GM21423 (cell line): ENCODE results near the gene NMUR1.

Experiments
- ATAC-seq: cut with Tn5 transposase; IDR thresholded peaks from one replicate; pipeline ENCODE4 v1.9.1; 2021; ENCODE audit warnings: mild to moderate bottlenecking, moderate library complexity; ENCODE audit not compliant: unreplicated experiment

The NMUR1 gene

GRCh38 chr2:231554327-231554726 is 24.1 kb upstream of the NMUR1 start:
- no peak for ATAC-seq

- ATAC-seq: no peak
These were observed 22.5 kb upstream of the NMUR1 start for GRCh38 chr2:231552752-231553151.

GRCh38 chr2:231549446-231550239 is 19.4 kb upstream of the NMUR1 start:
- no peak for ATAC-seq

GRCh38 chr2:231548752-231549151 is 18.5 kb upstream of the NMUR1 start:
- ATAC-seq: no peak

GRCh38 chr2:231547315-231548110 is 17.3 kb upstream of the NMUR1 start:
- ATAC-seq: no peak

GRCh38 chr2:231546014-231546715 is 15.9 kb upstream of the NMUR1 start:
- ATAC-seq: no peak

- ATAC-seq: peak; percentile 98
These were observed 15.1 kb upstream of the NMUR1 start for GRCh38 chr2:231545105-231545902.

- ATAC-seq: no peak
These were observed 11.9 kb upstream of the NMUR1 start for GRCh38 chr2:231542136-231542535.

GRCh38 chr2:231541645-231542044 is 11.4 kb upstream of the NMUR1 start:
- no peak for ATAC-seq

GRCh38 chr2:231539991-231540390 is 9.7 kb upstream of the NMUR1 start:
- no peak for ATAC-seq

- no peak for ATAC-seq
These were observed 5.7 kb upstream of the NMUR1 start for GRCh38 chr2:231535961-231536360.

- no peak for ATAC-seq
These were observed 3.5 kb upstream of the NMUR1 start for GRCh38 chr2:231533777-231534125.

GRCh38 chr2:231533086-231533776 is 3.0 kb upstream of the NMUR1 start:
- ATAC-seq: no peak

GRCh38 chr2:231532756-231533035 is 2.5 kb upstream of the NMUR1 start:
- no peak for ATAC-seq

- ATAC-seq: no peak
These were observed 1.9 kb upstream of the NMUR1 start for GRCh38 chr2:231531883-231532755.

- ATAC-seq: no peak
These were observed 1.2 kb upstream of the NMUR1 start for GRCh38 chr2:231531466-231531865.

- no peak for ATAC-seq
These were observed 1.6 kb downstream of the NMUR1 start for GRCh38 chr2:231528636-231529030.

- ATAC-seq: no peak
These were observed 2.1 kb downstream of the NMUR1 start for GRCh38 chr2:231527955-231528635.

GRCh38 chr2:231527091-231527395 is 3.2 kb downstream of the NMUR1 start:
- ATAC-seq: no peak
